NCI-H1417 (cell line): ENCODE data around the gene TRAPPC12.

Source experiments
- DNase-seq, 3 experiments: peaks; one replicate each; lab custom pipeline; 2025; lab: John Stamatoyannopoulos, UW

Gene TRAPPC12

GRCh38 chr2:3468296-3468988 lies 88.9 kb downstream of the TRAPPC12 start:
- DNase-seq, result no peak

- DNase-seq, result no peak
Measured at GRCh38 chr2:3469486-3469885, 90.0 kb downstream of the TRAPPC12 start.

- no peak for DNase-seq
Measured at GRCh38 chr2:3470166-3470651, 90.7 kb downstream of the TRAPPC12 start.

GRCh38 chr2:3470856-3471737 lies 91.6 kb downstream of the TRAPPC12 start:
- peak in 1 of 3 experiments; percentile 46 for DNase-seq

- no peak for DNase-seq
Measured at GRCh38 chr2:3472296-3472695, 92.8 kb downstream of the TRAPPC12 start.

GRCh38 chr2:3472966-3473365 lies 93.5 kb downstream of the TRAPPC12 start:
- DNase-seq, result peak in 1 of 3 experiments; percentile 46

GRCh38 chr2:3475771-3476170 lies 96.3 kb downstream of the TRAPPC12 start:
- no peak for DNase-seq

GRCh38 chr2:3476321-3476984 lies 97.0 kb downstream of the TRAPPC12 start:
- peak in 1 of 3 experiments; percentile 29 for DNase-seq

- no peak for DNase-seq
Measured at GRCh38 chr2:3476985-3477327, 97.5 kb downstream of the TRAPPC12 start.

GRCh38 chr2:3478846-3479385 lies 99.4 kb downstream of the TRAPPC12 start:
- DNase-seq, result no peak

- DNase-seq, result no peak
Measured at GRCh38 chr2:3479430-3480320, 100.2 kb downstream of the TRAPPC12 start.

GRCh38 chr2:3480352-3481010 lies 101.0 kb downstream of the TRAPPC12 start:
- peak; percentile 27 to 56 (median 49) for DNase-seq

GRCh38 chr2:3481011-3481400 lies 101.5 kb downstream of the TRAPPC12 start:
- DNase-seq, result no peak

GRCh38 chr2:3481736-3482362 lies 102.4 kb downstream of the TRAPPC12 start:
- DNase-seq, result no peak

- DNase-seq, result no peak
Measured at GRCh38 chr2:3482363-3482821, 102.9 kb downstream of the TRAPPC12 start.

- peak in 1 of 3 experiments; percentile 58 for DNase-seq
Measured at GRCh38 chr2:3483227-3483985, 103.9 kb downstream of the TRAPPC12 start.

GRCh38 chr2:3483986-3484960 lies 104.8 kb downstream of the TRAPPC12 start:
- no peak for DNase-seq

- no peak for DNase-seq
Measured at GRCh38 chr2:3485166-3485565, 105.7 kb downstream of the TRAPPC12 start.
